Measurements from ENCODE around the gene GABPB2.

DNA sequence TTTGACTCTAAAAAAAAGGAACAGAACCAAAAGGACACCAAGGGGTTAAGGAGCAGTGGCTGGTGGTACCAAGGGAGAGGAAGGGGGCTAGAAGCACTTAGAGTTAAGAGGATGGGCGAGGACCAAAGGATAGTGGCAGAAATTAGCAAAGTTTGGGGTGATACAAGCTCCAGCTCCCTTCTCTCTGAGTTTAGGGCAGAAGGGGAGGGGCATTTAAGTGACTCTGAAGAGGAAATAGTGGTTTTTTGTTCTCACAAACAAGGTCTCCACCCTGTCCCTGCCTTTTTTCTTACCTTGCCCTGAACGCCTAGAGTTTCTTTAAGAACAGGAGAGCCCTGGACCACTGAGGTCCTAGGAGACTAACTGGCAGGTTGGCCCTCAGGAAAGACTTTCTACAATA, 14.4 kb upstream of the GABPB2 start:
- TF ChIP-seq ZNF175 (tag by site-specific recombination; IDR thresholded peaks at IDR 0.05) = no peak
- TF ChIP-seq ZNF394 (tag by site-specific recombination; IDR thresholded peaks at IDR 0.05; ENCODE audit: borderline replicate concordance) = no peak
- TF ChIP-seq, protein P1, sequence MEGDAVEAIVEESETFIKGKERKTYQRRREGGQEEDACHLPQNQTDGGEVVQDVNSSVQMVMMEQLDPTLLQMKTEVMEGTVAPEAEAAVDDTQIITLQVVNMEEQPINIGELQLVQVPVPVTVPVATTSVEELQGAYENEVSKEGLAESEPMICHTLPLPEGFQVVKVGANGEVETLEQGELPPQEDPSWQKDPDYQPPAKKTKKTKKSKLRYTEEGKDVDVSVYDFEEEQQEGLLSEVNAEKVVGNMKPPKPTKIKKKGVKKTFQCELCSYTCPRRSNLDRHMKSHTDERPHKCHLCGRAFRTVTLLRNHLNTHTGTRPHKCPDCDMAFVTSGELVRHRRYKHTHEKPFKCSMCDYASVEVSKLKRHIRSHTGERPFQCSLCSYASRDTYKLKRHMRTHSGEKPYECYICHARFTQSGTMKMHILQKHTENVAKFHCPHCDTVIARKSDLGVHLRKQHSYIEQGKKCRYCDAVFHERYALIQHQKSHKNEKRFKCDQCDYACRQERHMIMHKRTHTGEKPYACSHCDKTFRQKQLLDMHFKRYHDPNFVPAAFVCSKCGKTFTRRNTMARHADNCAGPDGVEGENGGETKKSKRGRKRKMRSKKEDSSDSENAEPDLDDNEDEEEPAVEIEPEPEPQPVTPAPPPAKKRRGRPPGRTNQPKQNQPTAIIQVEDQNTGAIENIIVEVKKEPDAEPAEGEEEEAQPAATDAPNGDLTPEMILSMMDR (tag by site-specific recombination; IDR thresholded peaks at IDR 0.05) = no peak
- TF ChIP-seq SP2 (tag by site-specific recombination; IDR thresholded peaks at IDR 0.05) = no peak
- TF ChIP-seq, protein P2, sequence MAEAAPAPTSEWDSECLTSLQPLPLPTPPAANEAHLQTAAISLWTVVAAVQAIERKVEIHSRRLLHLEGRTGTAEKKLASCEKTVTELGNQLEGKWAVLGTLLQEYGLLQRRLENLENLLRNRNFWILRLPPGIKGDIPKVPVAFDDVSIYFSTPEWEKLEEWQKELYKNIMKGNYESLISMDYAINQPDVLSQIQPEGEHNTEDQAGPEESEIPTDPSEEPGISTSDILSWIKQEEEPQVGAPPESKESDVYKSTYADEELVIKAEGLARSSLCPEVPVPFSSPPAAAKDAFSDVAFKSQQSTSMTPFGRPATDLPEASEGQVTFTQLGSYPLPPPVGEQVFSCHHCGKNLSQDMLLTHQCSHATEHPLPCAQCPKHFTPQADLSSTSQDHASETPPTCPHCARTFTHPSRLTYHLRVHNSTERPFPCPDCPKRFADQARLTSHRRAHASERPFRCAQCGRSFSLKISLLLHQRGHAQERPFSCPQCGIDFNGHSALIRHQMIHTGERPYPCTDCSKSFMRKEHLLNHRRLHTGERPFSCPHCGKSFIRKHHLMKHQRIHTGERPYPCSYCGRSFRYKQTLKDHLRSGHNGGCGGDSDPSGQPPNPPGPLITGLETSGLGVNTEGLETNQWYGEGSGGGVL (tag by site-specific recombination; IDR thresholded peaks at IDR 0.05) = no peak

Measured in HEK293 (cell line).